PC-3 (cell line): ENCODE results near the gene WDR59. TPM values are rescaled to one million over a fixed set of nuclear protein-coding genes. Genes with fewer than 3 reads are reported as not detected.

ENCODE experiments used
- ATAC-seq: fragments of 200-7000 bp; cut with Tn5 transposase; 2 replicates; pipeline ENCODE4 v1.9.1; 2020; ENCODE audit warnings: mild to moderate bottlenecking, moderate library complexity
- BruUV-seq: library from RNA; stranded (reverse); fragments of 400-500 nt; replicated peaks from 2 replicates; lab custom pipeline; 2021; lab: Mats Ljungman, UMichigan
- CTCF ChIA-PET: fragments of 300-600 bp; sonication (Branson Sonifier 250); formaldehyde crosslinking; loops from one replicate; lab custom pipeline; 2022; ENCODE audit warnings: antibody characterized with exemption; lab: Charles Lee
- POLR2A ChIA-PET: fragments of 300-600 bp; sonication (Branson Sonifier 250); formaldehyde crosslinking; loops from one replicate; lab custom pipeline; 2022; ENCODE audit warnings: antibody characterized with exemption; ENCODE audit not compliant: unreplicated experiment; lab: Charles Lee
- DNase-seq: peaks from one replicate; pipeline ENCODE4 v3.0.0-alpha.2; 2015
- H2AFZ ChIP-seq: fragments of 300-600 bp; sonication (generic); 2 replicates; pipeline ENCODE4 v1.6.0; 2016; ENCODE audit warnings: antibody characterized with exemption, low read length
- H3F3A ChIP-seq: fragments of 300-600 bp; sonication (generic); one replicate; pipeline ENCODE4 v1.6.0; 2017; ENCODE audit warnings: antibody characterized with exemption, low read length, control low read depth, mild to moderate bottlenecking; ENCODE audit not compliant: unreplicated experiment
- H3K27ac ChIP-seq: fragments of 300-600 bp; sonication (generic); 2 replicates; pipeline ENCODE4 v1.5.1; 2016; ENCODE audit warnings: mild to moderate bottlenecking, low read length
- H3K27me3 ChIP-seq: fragments of 300-600 bp; sonication (generic); 2 replicates; pipeline ENCODE4 v1.6.1; 2016; ENCODE audit warnings: low read length, mixed read lengths
- H3K36me3 ChIP-seq: fragments of 300-600 bp; sonication (generic); 2 replicates; pipeline ENCODE4 v1.6.1; 2016; ENCODE audit warnings: low read depth, mixed run types, low read length, mixed read lengths
- H3K4me1 ChIP-seq: fragments of 300-600 bp; sonication (generic); 2 replicates; pipeline ENCODE4 v1.5.1; 2016; ENCODE audit warnings: low read length; ENCODE audit not compliant: insufficient read depth
- H3K4me2 ChIP-seq: fragments of 300-600 bp; sonication (generic); 2 replicates; pipeline ENCODE4 v1.6.0; 2016; ENCODE audit warnings: low read length
- H3K4me3 ChIP-seq: fragments of 300-600 bp; sonication (generic); 2 replicates; pipeline ENCODE4 v1.5.1; 2016; ENCODE audit warnings: mild to moderate bottlenecking, low read length, mixed read lengths
- H3K79me2 ChIP-seq: fragments of 300-600 bp; sonication (generic); 2 replicates; pipeline ENCODE4 v1.6.1; 2017; ENCODE audit warnings: low read length, mixed read lengths
- H3K9ac ChIP-seq: fragments of 300-600 bp; sonication (generic); 2 replicates; pipeline ENCODE4 v1.6.0; 2016; ENCODE audit warnings: mild to moderate bottlenecking, low read length
- H3K9me2 ChIP-seq: fragments of 300-600 bp; sonication (generic); replicated peaks from 2 replicates; pipeline ENCODE4 v1.6.1; 2016; ENCODE audit warnings: mixed run types, low read length, mixed read lengths
- H3K9me3 ChIP-seq: fragments of 300-600 bp; sonication (generic); 2 replicates; pipeline ENCODE4 v1.6.1; 2016; ENCODE audit warnings: low read length, mixed read lengths
- H4K20me1 ChIP-seq: fragments of 300-600 bp; sonication (generic); 2 replicates; pipeline ENCODE4 v1.6.1; 2016; ENCODE audit warnings: low read length, mixed read lengths
- CTCF ChIP-seq: fragments of 300-600 bp; sonication (generic); conservative IDR thresholded peaks from 2 replicates; pipeline ENCODE4 v1.5.1; 2017; ENCODE audit warnings: antibody characterized with exemption, low read depth, mild to moderate bottlenecking, low read length
- EZH2 ChIP-seq: fragments of 300-600 bp; sonication (generic); IDR thresholded peaks from one replicate; pipeline ENCODE4 v1.6.1; 2017; ENCODE audit warnings: antibody characterized with exemption, mild to moderate bottlenecking, low read length; ENCODE audit not compliant: unreplicated experiment
- EZH2phosphoT487 ChIP-seq: fragments of 300-600 bp; sonication (generic); IDR thresholded peaks from 2 replicates; pipeline ENCODE4 v1.6.1; 2018; ENCODE audit warnings: mild to moderate bottlenecking, antibody characterized with exemption, low read length, borderline replicate concordance
- intact Hi-C: fragments of 100-400 bp; cut with micrococcal nuclease; formaldehyde crosslinking; loops from 2 replicates; pipeline ENCODE4 v1.9.0; 2023
- total RNA-seq: library from RNA; depleted of rRNA; stranded (reverse); fragments of >200 nt; gene quantifications from 2 replicates; pipeline ENCODE4 v1.2.3, GENCODE V29; 2014

Gene WDR59
- total RNA-seq, 1 experiment from 2014 or later = 11.8 TPM

- ChIA-PET CTCF (no interaction called here), POLR2A (no interaction called here)
- H3K4me3 ChIP-seq = no peak overlapping the region
- no TSS peak for BruUV-seq
- H3K9ac ChIP-seq = no peak overlapping the region
- H3K27me3 ChIP-seq = no peaks in the 10 kb centered on the region
- no peaks in the 10 kb centered on the region for H3F3A ChIP-seq
- H3K4me1 ChIP-seq = peaks cover 7% of the 10 kb centered on the region; the same call in 1 of the 2 replicates
- H2AFZ ChIP-seq = no peak overlapping the region
- intact Hi-C loops = no loop called here
- no peak for ATAC-seq
- TF ChIP-seq EZH2 (no peak), CTCF (no peak), EZH2phosphoT487 (no peak)
- H3K27ac ChIP-seq = no peak overlapping the region
- H4K20me1 ChIP-seq = no peaks in the 10 kb centered on the region
- no peaks in the 10 kb centered on the region for H3K79me2 ChIP-seq
- no peak for DNase-seq
- H3K4me2 ChIP-seq = no peak overlapping the region
- H3K9me2 ChIP-seq = no peaks in the 10 kb centered on the region
- no peaks in the 10 kb centered on the region for H3K9me3 ChIP-seq
- H3K36me3 ChIP-seq = no peaks in the 10 kb centered on the region; the same call in 1 of the 2 replicates
These were observed 83.3 kb downstream of the WDR59 start for GRCh38 chr16:74901606-74902005.

- no peaks in the 10 kb centered on the region; the same call in none of the 2 replicates for H3K36me3 ChIP-seq
- no peak for DNase-seq
- peaks cover 12% of the 10 kb centered on the region; the same call in 1 of the 2 replicates for H3K4me1 ChIP-seq
- no peak overlapping the region for H3K27ac ChIP-seq
- no peaks in the 10 kb centered on the region for H3F3A ChIP-seq
- H2AFZ ChIP-seq = no peak overlapping the region
- no peak overlapping the region for H3K4me2 ChIP-seq
- POLR2A ChIA-PET = no interaction called here
- CTCF ChIA-PET = no interaction called here
- no TSS peak for BruUV-seq
- H3K79me2 ChIP-seq = no peaks in the 10 kb centered on the region
- no peaks in the 10 kb centered on the region for H3K27me3 ChIP-seq
- no peaks in the 10 kb centered on the region for H4K20me1 ChIP-seq
- ATAC-seq = no peak
- intact Hi-C loops = no loop called here
- H3K9me2 ChIP-seq = no peaks in the 10 kb centered on the region
- H3K9ac ChIP-seq = no peak overlapping the region
- TF ChIP-seq EZH2 = no peak
- no peak for TF ChIP-seq CTCF
- TF ChIP-seq EZH2phosphoT487 = no peak
- H3K4me3 ChIP-seq = no peak overlapping the region
- H3K9me3 ChIP-seq = no peaks in the 10 kb centered on the region
These were observed 85.1 kb downstream of the WDR59 start for GRCh38 chr16:74899816-74900215.

GRCh38 chr16:74898659-74899058 lies 86.3 kb downstream of the WDR59 start:
- H3F3A ChIP-seq = no peaks in the 10 kb centered on the region
- ATAC-seq (no peak), DNase-seq (no peak)
- no peaks in the 10 kb centered on the region for H3K27me3 ChIP-seq
- H3K9me2 ChIP-seq = no peaks in the 10 kb centered on the region
- ChIA-PET CTCF (no interaction called here), POLR2A (no interaction called here)
- H3K4me2 ChIP-seq = no peak overlapping the region
- intact Hi-C loops = no loop called here
- no peaks in the 10 kb centered on the region for H4K20me1 ChIP-seq
- no peak overlapping the region for H3K4me3 ChIP-seq
- BruUV-seq = no TSS peak
- no peaks in the 10 kb centered on the region for H3K79me2 ChIP-seq
- peaks cover 4% of the 10 kb centered on the region for H3K36me3 ChIP-seq
- H3K27ac ChIP-seq = no peak overlapping the region
- H3K9ac ChIP-seq = no peak overlapping the region
- H3K9me3 ChIP-seq = no peaks in the 10 kb centered on the region
- peaks cover 12% of the 10 kb centered on the region; the same call in 1 of the 2 replicates for H3K4me1 ChIP-seq
- TF ChIP-seq EZH2phosphoT487 (no peak), EZH2 (no peak), CTCF (no peak)
- H2AFZ ChIP-seq = no peak overlapping the region
